Coronary artery (tissue), 2 donors: ENCODE measurements around the gene PCSK5.

ENCODE experiments used
- DNase-seq: peaks from one replicate; pipeline ENCODE4 v3.0.0-alpha.2; 2017; ENCODE audit warnings: low spot score
- H3K27ac ChIP-seq, 2 donors: fragments of 200-600 bp; sonication (generic); one replicate each; pipeline ENCODE4 v1.5.1; 2016 to 2019
- H3K4me3 ChIP-seq: fragments of 200-600 bp; sonication (generic); 2 replicates; pipeline ENCODE4 v1.5.1; 2016; ENCODE audit warnings: mild to moderate bottlenecking, moderate library complexity
- CTCF ChIP-seq: fragments of 200-600 bp; sonication (generic); IDR thresholded peaks from one replicate; pipeline ENCODE4 v1.5.1; 2019; ENCODE audit warnings: antibody characterized with exemption

PCSK5 gene

GRCh38 chr9:76018235-76018634 is 127.8 kb downstream of the PCSK5 start:
- no peak overlapping the region for H3K27ac ChIP-seq
- H3K4me3 ChIP-seq = no peak overlapping the region
- DNase-seq = no peak
- TF ChIP-seq CTCF = no peak

- no peak for DNase-seq
- Histone ChIP-seq H3K4me3 (no peak overlapping the region), H3K27ac (no peak overlapping the region)
- TF ChIP-seq CTCF = no peak
Measured at GRCh38 chr9:76018761-76019160, 128.3 kb downstream of the PCSK5 start.

- Histone ChIP-seq H3K27ac (no peak overlapping the region), H3K4me3 (no peak overlapping the region)
- no peak for DNase-seq
- no peak for TF ChIP-seq CTCF
Measured at GRCh38 chr9:76020652-76021051, 130.2 kb downstream of the PCSK5 start.

GRCh38 chr9:76022317-76022716 is 131.8 kb downstream of the PCSK5 start:
- no peak for DNase-seq
- H3K27ac ChIP-seq = no peak overlapping the region
- TF ChIP-seq CTCF = no peak
- no peak overlapping the region for H3K4me3 ChIP-seq

- Histone ChIP-seq H3K4me3 (no peak overlapping the region), H3K27ac (no peak overlapping the region)
- no peak for DNase-seq
- no peak for TF ChIP-seq CTCF
Measured at GRCh38 chr9:76023715-76024195, 133.3 kb downstream of the PCSK5 start.

GRCh38 chr9:76025286-76025685 is 134.8 kb downstream of the PCSK5 start:
- Histone ChIP-seq H3K27ac (no peak overlapping the region), H3K4me3 (no peak overlapping the region)
- TF ChIP-seq CTCF = no peak
- no peak for DNase-seq

- Histone ChIP-seq H3K27ac (no peak overlapping the region), H3K4me3 (no peak overlapping the region)
- DNase-seq = no peak
- TF ChIP-seq CTCF = no peak
Measured at GRCh38 chr9:76026796-76027195, 136.3 kb downstream of the PCSK5 start.
